ENCODE results near the gene IP6K1.

The IP6K1 gene

GRCh38 chr3:49706456-49707112 lies 79.8 kb downstream of the IP6K1 start:
- ATAC-seq, result no peak
- no peak for TF ChIP-seq SNAI2 (CRISPR knock-in tag; IDR thresholded peaks at IDR 0.05)

GRCh38 chr3:49705390-49705960 lies 80.9 kb downstream of the IP6K1 start:
- ATAC-seq, result no peak
- TF ChIP-seq TOX (CRISPR knock-in tag; IDR thresholded peaks at IDR 0.05; ENCODE audit: borderline replicate concordance) (no peak), TSHZ2 (CRISPR knock-in tag; IDR thresholded peaks at IDR 0.05) (no peak), ZNF8 (CRISPR knock-in tag; IDR thresholded peaks at IDR 0.05) (no peak), ZFP30 (CRISPR knock-in tag; IDR thresholded peaks at IDR 0.05) (no peak), ISL1 (CRISPR knock-in tag; IDR thresholded peaks at IDR 0.05) (no peak), ZFP3 (CRISPR knock-in tag; IDR thresholded peaks at IDR 0.05) (no peak), POU6F1 (CRISPR knock-in tag; IDR thresholded peaks at IDR 0.05; ENCODE audit: borderline replicate concordance, low read depth) (no peak), CSRNP3 (CRISPR knock-in tag; IDR thresholded peaks at IDR 0.05) (no peak), ZNF70 (CRISPR knock-in tag; IDR thresholded peaks at IDR 0.05) (no peak)

GRCh38 chr3:49704629-49705028 lies 81.7 kb downstream of the IP6K1 start:
- no peak for TF ChIP-seq CSRNP3 (CRISPR knock-in tag; IDR thresholded peaks at IDR 0.05)
- TF ChIP-seq BACH2 (CRISPR knock-in tag; IDR thresholded peaks at IDR 0.05; ENCODE audit: borderline replicate concordance), result no peak
- no peak for TF ChIP-seq ZNF8 (CRISPR knock-in tag; IDR thresholded peaks at IDR 0.05)
- no peak for TF ChIP-seq SNAI2 (CRISPR knock-in tag; IDR thresholded peaks at IDR 0.05)
- TF ChIP-seq OSR1 (CRISPR knock-in tag; IDR thresholded peaks at IDR 0.05), result no peak
- TF ChIP-seq ZFP30 (CRISPR knock-in tag; IDR thresholded peaks at IDR 0.05), result no peak
- TF ChIP-seq ARNTL (CRISPR knock-in tag; IDR thresholded peaks at IDR 0.05; ENCODE audit: borderline replicate concordance, low read depth), result no peak
- ATAC-seq, result no peak

- ATAC-seq, result no peak
- no peak for TF ChIP-seq TSHZ2 (CRISPR knock-in tag; IDR thresholded peaks at IDR 0.05)
- no peak for TF ChIP-seq ZFP30 (CRISPR knock-in tag; IDR thresholded peaks at IDR 0.05)
- TF ChIP-seq TOX (CRISPR knock-in tag; IDR thresholded peaks at IDR 0.05; ENCODE audit: borderline replicate concordance), result no peak
- no peak for TF ChIP-seq OSR1 (CRISPR knock-in tag; IDR thresholded peaks at IDR 0.05)
- no peak for TF ChIP-seq CREB5 (CRISPR knock-in tag; IDR thresholded peaks at IDR 0.05; ENCODE audit: low read depth)
- TF ChIP-seq ZNF70 (CRISPR knock-in tag; IDR thresholded peaks at IDR 0.05), result no peak
- no peak for TF ChIP-seq ESRRG (CRISPR knock-in tag; IDR thresholded peaks at IDR 0.05)
- no peak for TF ChIP-seq POU6F1 (CRISPR knock-in tag; IDR thresholded peaks at IDR 0.05; ENCODE audit: borderline replicate concordance, low read depth)
- no peak for TF ChIP-seq ZFP3 (CRISPR knock-in tag; IDR thresholded peaks at IDR 0.05)
- no peak for TF ChIP-seq ZNF8 (CRISPR knock-in tag; IDR thresholded peaks at IDR 0.05)
- TF ChIP-seq ISL1 (CRISPR knock-in tag; IDR thresholded peaks at IDR 0.05), result no peak
- no peak for TF ChIP-seq CSRNP3 (CRISPR knock-in tag; IDR thresholded peaks at IDR 0.05)
- no peak for TF ChIP-seq SNAI2 (CRISPR knock-in tag; IDR thresholded peaks at IDR 0.05)
- TF ChIP-seq ZNF565 (CRISPR knock-in tag; conservative IDR thresholded peaks at IDR 0.05; ENCODE audit: low read depth), result no peak
Measured at GRCh38 chr3:49703956-49704355, 82.4 kb downstream of the IP6K1 start.

Data from SK-N-SH treated with all-trans-retinoic acid at 6 μM for 48 hours (cell line).